Measurements from ENCODE around the gene TBC1D2. TPM values are rescaled to one million over a fixed set of nuclear protein-coding genes. Genes with fewer than 3 reads are reported as not detected.
"Not testable (repeated sequence)": the region's sequence is repeated elsewhere in the genome, so short reads cannot be mapped to it uniquely, and the experiment has no call there.

Gene TBC1D2
- polyA plus RNA-seq, 4 donors, result 3.1 to 4.9 (median 3.6) TPM

DNA sequence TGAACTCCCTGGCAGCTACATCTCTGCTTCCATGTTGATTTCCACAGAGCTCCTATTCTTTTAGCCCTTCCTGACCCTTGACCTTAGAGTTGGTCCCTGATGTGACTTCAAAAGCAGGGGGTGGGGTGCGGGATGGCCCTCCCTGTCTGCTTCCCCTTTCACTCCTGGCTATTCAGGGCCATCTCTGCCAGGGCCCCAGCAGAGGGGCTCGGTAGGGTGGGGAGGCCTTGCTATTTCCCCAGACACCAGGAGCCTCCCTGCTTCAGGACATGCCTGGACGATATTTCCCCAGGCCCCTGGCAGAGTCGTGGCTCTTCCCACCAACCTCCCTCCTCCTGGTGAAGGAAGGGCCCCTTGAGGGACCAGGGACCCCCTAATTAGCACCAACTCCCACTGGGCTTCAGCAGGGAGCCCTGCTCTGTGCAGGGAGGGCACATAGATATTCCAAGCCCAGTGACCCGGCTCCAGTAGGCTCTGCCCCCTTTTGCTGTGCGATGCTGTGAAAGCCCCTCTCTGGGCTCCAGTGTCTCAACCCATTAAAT lies 80.3 kb downstream of the TBC1D2 start:
- no peak for DNase-seq (ENCODE audit: low read depth in 4 of 4, low spot score in 2 of 4)

DNA sequence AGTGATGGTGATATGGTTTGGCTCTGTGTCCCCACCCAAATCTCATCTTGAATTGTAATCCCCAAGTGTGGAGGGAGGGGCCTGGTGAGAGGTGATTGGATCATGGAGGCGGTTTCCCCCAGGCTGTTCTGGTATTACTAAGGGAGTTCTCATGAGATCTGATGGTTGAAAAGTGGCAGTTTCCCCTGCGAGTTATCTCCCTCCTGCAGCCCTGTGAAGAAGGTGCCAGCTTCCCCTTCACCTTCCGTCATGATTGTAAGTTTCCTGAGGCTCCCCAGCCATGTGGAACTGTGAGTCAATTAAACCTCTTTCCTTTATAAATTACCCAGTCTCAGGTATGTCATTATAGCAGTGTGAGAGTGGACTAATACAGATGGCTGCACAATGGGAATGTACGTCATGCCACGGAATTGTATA lies 80.9 kb downstream of the TBC1D2 start:
- DNase-seq (ENCODE audit: low read depth in 4 of 4, low spot score in 2 of 4), result not testable (repeated sequence)

DNA sequence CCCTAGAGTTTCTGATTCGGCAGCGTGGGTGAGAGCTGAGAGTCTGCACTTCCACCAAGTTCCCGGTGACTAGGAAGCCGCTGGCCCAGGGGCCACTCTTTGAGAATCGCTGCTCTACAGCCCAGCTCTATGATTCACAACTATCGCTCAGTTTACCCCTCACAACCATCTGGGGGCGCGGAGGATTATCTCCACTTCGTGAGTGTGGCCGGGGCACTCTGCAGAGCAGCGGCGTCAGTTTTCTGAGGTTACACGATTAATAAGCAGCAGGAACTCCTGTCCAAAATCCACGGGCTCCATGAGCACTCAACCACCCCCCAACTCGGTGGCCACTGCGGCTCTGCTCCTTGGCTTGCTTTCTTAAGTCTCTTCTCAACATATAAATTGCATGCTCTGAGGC lies 82.3 kb downstream of the TBC1D2 start:
- no peak for DNase-seq (ENCODE audit: low read depth in 4 of 4, low spot score in 2 of 4)

GRCh38 chr9:98172604-98173003 lies 82.8 kb downstream of the TBC1D2 start:
- DNase-seq (ENCODE audit: low read depth in 4 of 4, low spot score in 2 of 4), result no peak

DNA sequence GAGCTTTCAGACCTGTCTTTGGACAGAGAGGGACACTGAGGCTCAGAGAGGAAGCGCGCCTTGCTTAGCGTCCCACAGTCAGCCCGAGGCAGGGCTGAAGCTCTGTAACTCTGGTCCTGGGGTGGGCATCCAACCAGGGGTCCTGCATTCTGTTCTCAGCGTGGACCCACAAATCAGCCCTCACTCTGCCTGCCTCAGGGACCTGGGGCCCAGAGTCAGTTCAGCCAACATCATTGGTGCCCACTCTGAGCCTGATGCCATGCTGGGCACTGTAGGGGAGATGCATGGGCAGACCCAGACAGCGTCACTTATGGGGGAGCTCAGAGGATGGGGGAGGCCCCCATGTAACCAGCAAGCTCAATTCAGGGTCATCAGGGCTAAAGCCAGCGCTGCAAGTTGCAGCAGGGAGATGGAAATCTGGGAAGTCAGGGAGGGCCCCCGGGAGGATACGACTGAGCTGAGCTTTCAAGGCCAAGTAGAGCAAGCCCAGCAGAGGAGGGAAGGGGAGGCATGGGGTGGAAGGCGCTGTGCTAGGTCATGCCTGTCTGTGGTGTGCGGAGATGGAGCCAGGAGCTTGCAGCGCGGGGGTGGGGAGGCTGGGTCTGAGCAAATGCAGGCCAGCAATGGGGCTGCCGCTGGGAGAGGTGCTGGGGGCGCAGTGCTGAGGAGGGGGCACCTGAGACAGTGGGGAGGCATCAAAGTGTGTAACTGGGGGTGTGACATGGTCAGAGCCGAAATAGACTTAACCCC lies 84.1 kb downstream of the TBC1D2 start:
- DNase-seq (ENCODE audit: low read depth in 4 of 4, low spot score in 2 of 4), result no peak

GRCh38 chr9:98168941-98169488 lies 86.4 kb downstream of the TBC1D2 start:
- no peak for DNase-seq (ENCODE audit: low read depth in 4 of 4, low spot score in 2 of 4)

- no peak for DNase-seq (ENCODE audit: low read depth in 4 of 4, low spot score in 2 of 4)
Measured at GRCh38 chr9:98168153-98168780, 87.2 kb downstream of the TBC1D2 start.

DNA sequence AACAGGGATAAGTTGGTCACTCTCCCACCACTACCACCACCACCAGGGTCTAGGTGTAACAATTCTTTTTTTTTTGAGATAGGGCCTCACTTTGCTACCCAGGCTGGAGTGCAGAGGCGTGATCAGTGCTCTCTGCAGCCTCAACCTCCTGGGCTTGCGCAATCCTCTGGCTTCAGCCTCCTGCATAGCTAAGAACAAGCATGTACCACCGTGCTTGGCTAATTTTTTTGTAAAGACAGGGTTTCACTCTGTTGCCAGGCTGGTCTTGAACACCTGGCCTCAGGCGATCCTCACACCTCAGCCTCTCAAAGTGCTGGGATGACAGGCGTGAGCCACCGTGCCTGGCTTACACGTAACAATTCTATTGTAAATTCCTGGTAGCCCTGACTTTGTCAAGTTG lies 90.5 kb downstream of the TBC1D2 start:
- no peak for DNase-seq (ENCODE audit: low read depth in 4 of 4, low spot score in 2 of 4)

DNA sequence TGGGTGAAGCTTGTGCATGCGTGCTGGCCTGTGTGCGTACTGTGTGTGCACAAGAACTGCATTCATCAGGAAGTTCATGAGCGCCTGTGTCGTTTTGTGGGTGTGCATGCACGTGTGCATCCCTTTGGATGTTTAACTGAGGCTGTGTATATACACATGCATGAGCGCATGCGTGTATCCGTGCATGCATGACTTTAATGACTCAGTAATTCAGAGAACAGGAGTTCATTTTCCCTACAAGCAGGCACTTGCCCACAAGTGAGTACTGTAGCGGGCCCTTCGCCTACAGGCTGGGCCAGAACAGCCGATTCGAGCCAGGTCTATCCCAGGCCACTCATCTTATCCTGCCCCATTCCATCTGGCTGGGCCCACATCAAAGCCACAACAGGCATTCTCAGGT lies 92.8 kb downstream of the TBC1D2 start:
- DNase-seq (ENCODE audit: low read depth in 4 of 4, low spot score in 2 of 4), result no peak

DNA sequence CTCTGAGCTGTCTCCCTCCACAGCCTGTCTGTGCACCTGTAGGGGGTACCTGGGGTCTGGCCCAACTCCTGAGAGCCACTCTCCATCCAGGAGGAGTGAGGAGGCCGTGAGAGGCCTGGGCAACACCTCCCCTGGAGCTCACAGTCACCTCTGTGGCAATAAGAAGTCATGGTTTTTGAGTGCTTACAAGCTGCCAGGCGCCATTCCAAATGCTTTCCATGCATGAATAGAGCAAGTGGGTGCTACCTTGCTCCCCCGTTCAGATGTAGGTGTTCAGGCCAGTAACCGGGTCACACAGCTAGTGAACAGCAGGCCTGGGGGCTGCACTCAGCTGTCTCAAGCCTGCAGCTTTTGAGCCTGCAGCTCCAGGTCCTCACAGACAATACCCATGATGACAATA lies 93.6 kb downstream of the TBC1D2 start:
- no peak for DNase-seq (ENCODE audit: low read depth in 4 of 4, low spot score in 2 of 4)

DNA sequence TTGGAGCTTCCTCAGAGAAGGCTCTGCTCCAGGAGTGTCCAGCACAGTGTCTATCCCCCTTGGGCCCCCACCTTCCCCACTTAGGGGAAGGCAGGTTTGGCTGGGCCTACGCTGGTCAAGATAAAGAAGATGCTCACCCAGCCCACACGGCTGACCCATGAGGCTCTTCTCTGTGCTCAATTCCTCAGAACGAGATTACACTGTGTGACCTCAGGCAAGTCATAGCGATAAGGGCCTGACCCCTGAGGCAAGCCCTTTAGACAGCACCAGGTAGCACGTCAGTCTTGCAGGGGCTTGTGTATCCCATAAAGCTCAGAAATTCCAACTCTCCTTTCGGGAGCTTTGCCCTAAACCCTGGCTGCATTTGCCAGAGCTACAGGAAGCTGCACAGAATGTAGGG lies 95.7 kb downstream of the TBC1D2 start:
- DNase-seq (ENCODE audit: low read depth in 4 of 4, low spot score in 2 of 4), result no peak

DNA sequence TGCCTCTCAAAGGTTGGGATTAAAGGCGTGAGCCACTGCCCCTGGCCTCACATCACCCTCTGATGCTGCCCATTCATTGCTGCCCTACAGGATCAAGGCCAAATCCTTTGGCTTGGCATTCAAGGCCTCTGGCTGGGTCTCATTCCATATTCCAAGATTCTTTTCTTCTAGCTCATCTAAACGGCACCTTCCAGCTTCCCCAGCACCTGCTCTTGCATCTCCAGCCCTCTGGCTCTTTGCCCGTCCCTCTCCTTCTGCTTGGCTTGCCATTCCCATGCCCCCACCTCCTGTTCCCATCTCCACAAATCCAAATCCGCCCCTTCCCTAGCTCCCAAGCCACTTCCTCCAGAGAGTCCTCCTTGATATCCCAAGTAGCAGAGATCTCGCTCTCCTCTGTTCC lies 96.1 kb downstream of the TBC1D2 start:
- no peak for DNase-seq (ENCODE audit: low read depth in 4 of 4, low spot score in 2 of 4)

GRCh38 chr9:98158071-98158831 lies 97.2 kb downstream of the TBC1D2 start:
- no peak for DNase-seq (ENCODE audit: low read depth in 4 of 4, low spot score in 2 of 4)

- no peak for DNase-seq (ENCODE audit: low read depth in 4 of 4, low spot score in 2 of 4)
Measured at GRCh38 chr9:98157372-98157771, 98.1 kb downstream of the TBC1D2 start.

DNA sequence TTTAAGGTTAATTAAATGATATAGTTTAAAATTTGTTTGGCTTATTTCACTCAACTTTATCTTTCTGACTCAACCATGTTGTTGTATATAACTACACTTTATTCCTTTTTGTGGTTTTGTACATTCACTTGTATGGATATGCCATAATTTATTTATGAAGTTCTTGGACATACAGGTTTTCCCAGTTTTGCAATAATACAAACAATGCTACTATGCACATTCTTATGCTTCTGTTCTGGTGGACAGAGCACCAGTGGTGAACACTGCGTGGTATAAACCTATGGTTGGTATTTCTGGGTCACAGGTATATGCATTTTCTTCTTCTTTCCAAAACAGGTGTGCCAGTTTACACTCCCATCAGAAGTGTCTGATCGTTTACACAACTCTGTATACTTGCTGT lies 100.8 kb downstream of the TBC1D2 start:
- DNase-seq (ENCODE audit: low read depth in 4 of 4, low spot score in 2 of 4), result no peak

GRCh38 chr9:98152526-98152925 lies 102.9 kb downstream of the TBC1D2 start:
- no peak for DNase-seq (ENCODE audit: low read depth in 4 of 4, low spot score in 2 of 4)

DNA sequence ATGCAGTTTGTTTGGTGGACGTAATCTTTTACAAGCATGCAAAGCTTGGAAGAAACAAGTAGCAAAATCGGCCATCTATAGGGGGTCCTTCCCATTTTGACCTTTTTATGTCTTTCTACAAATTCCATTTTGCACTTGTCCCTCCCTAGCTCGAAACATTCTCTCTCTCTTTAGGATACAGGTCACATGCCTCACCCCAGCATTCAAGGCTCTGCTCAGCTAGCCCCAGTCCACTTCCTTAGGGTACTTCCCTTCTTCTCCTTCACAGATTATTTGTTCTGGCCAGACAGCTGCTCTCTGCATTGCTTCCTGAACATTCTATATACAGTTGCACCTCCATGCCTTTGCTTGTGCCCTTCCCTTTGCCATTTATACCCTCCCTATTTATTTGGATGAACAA lies 104.7 kb downstream of the TBC1D2 start:
- no peak for DNase-seq (ENCODE audit: low read depth in 4 of 4, low spot score in 2 of 4)

- no peak for DNase-seq (ENCODE audit: low read depth in 4 of 4, low spot score in 2 of 4)
Measured at GRCh38 chr9:98150164-98150563, 105.3 kb downstream of the TBC1D2 start.

- no peak for DNase-seq (ENCODE audit: low read depth in 4 of 4, low spot score in 2 of 4)
Measured at GRCh38 chr9:98149422-98149821, 106.0 kb downstream of the TBC1D2 start.
